ENCODE data around the gene STK10.

- TF ChIP-seq, protein P1, sequence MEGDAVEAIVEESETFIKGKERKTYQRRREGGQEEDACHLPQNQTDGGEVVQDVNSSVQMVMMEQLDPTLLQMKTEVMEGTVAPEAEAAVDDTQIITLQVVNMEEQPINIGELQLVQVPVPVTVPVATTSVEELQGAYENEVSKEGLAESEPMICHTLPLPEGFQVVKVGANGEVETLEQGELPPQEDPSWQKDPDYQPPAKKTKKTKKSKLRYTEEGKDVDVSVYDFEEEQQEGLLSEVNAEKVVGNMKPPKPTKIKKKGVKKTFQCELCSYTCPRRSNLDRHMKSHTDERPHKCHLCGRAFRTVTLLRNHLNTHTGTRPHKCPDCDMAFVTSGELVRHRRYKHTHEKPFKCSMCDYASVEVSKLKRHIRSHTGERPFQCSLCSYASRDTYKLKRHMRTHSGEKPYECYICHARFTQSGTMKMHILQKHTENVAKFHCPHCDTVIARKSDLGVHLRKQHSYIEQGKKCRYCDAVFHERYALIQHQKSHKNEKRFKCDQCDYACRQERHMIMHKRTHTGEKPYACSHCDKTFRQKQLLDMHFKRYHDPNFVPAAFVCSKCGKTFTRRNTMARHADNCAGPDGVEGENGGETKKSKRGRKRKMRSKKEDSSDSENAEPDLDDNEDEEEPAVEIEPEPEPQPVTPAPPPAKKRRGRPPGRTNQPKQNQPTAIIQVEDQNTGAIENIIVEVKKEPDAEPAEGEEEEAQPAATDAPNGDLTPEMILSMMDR (IDR thresholded peaks at IDR 0.05; ENCODE audit: insufficient read depth, low read depth, low read length) = no peak
- no peak for TF ChIP-seq EZH2 (IDR thresholded peaks at IDR 0.05; ENCODE audit: insufficient read depth, low read length)
These were observed 109.2 kb downstream of the STK10 start for GRCh38 chr5:172078726-172079345.
